Left lung (tissue), 14 donors: ENCODE data around the gene CKLF. TPM values are rescaled to one million over a fixed set of nuclear protein-coding genes. Genes with fewer than 3 reads are reported as not detected.

Source experiments
- ATAC-seq: fragments of 200-7000 bp; cut with Tn5 transposase; one replicate; pipeline ENCODE4 v1.9.1; 2020; ENCODE audit warnings: moderate library complexity
- DNase-seq, 4 donors: peaks; one replicate each; pipeline ENCODE4 v3.0.0-alpha.2; 2013 to 2020
- H3K27ac ChIP-seq, 2 donors: fragments of 200-600 bp; sonication (generic) in 1 of 2; one replicate each; pipeline versions ENCODE4 v1.5.0 to v1.8.0; 2020 to 2021
- H3K27me3 ChIP-seq, 2 donors: fragments of 200-600 bp; sonication (generic) in 1 of 2; one replicate each; pipeline versions ENCODE4 v1.5.0 to v1.8.0; 2020 to 2021
- H3K36me3 ChIP-seq, 2 donors: fragments of 200-600 bp; sonication (generic) in 1 of 2; one replicate each; pipeline versions ENCODE4 v1.5.0 to v1.8.0; 2020 to 2021
- H3K4me1 ChIP-seq, 2 donors: fragments of 200-600 bp; one replicate each; pipeline ENCODE4 v1.8.0; 2021
- H3K4me3 ChIP-seq, 2 donors: fragments of 200-600 bp; sonication (generic) in 1 of 2; one replicate each; pipeline versions ENCODE4 v1.5.0 to v1.8.0; 2020 to 2021; ENCODE audit warnings: mild to moderate bottlenecking in 1 of 2
- H3K9me3 ChIP-seq, 2 donors: fragments of 200-600 bp; sonication (generic) in 1 of 2; one replicate each; pipeline versions ENCODE4 v1.5.0 to v1.8.0; 2020 to 2021
- intact Hi-C, 2 donors: fragments of 100-400 bp; cut with DNase I; formaldehyde crosslinking; loops; one replicate each; pipeline versions ENCODE4 v1.11.2 to v1.14.2; 2022
- long read RNA-seq, 12 donors: library from polyadenylated mRNA in 2 of 12; unstranded in 2 of 12; transcript quantifications; one replicate each; pipeline ENCODE4 v2.0.0 and lab custom pipeline, GENCODE V29; 2019 to 2026
- polyA plus RNA-seq, 6 donors: library from polyadenylated mRNA; unstranded; fragments of 120-200 nt; gene quantifications; one replicate each; pipeline ENCODE4 v1.2.1, GENCODE V29; 2013; ENCODE audit not compliant: insufficient read length in 6 of 6
- total RNA-seq, 2 donors: library from RNA; stranded (reverse); fragmentation: NEBNext Ultra II Directional; extraction: Animal tissue kit (Norgen Biotek cat#: 25700); gene quantifications; one replicate each; pipeline ENCODE4 v1.2.1, GENCODE V29; 2021
- TF ChIP-seq, protein P1 (sequence below), 2 donors: fragments of 200-600 bp; sonication (generic) in 1 of 2; IDR thresholded peaks; one replicate each; pipeline versions ENCODE4 v1.5.0 to v1.8.0; 2021; ENCODE audit warnings: antibody characterized with exemption in 2 of 2
- donor health status: DM: no; HTN: yes; CAD: no.
- donor health status: DM: no; HTN: no; CAD: no.

CKLF gene, protein sequence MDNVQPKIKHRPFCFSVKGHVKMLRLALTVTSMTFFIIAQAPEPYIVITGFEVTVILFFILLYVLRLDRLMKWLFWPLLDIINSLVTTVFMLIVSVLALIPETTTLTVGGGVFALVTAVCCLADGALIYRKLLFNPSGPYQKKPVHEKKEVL
- 10 to 100 TPM; 42.3 to 66.3 TPM for total RNA-seq
- polyA plus RNA-seq, result 10 to 100 TPM; 41.6 to 54.6 (median 42.9) TPM
- long read RNA-seq, donor 1, transcript CKLF-201 (4 exons, 669 nt), result minor isoform, 36 of 109 reads
- long read RNA-seq, donor 1, transcript CKLF-206 (2 exons, 564 nt), result minor isoform, 6 of 109 reads
- long read RNA-seq, donor 1, transcript CKLF-203 (3 exons, 508 nt), result major isoform, 49 of 109 reads
- long read RNA-seq, donor 1, partial matches to known transcripts, result 5 of 109 reads
- long read RNA-seq, donor 1, other reads (novel, unspliced or antisense), result 7 of 109 reads
- long read RNA-seq, donor 2, transcript CKLF-201 (4 exons, 669 nt), result minor isoform, 23 of 100 reads
- long read RNA-seq, donor 2, transcript CKLF-202 (3 exons, 571 nt), result minor isoform, 6 of 100 reads
- long read RNA-seq, donor 2, transcript CKLF-203 (3 exons, 508 nt), result major isoform, 52 of 100 reads
- long read RNA-seq, donor 2, partial matches to known transcripts, result 5 of 100 reads
- long read RNA-seq, donor 2, other reads (novel, unspliced or antisense), result 7 of 100 reads
- long read RNA-seq, donor 3, transcript CKLF-201 (4 exons, 669 nt), result minor isoform, 23 of 89 reads
- long read RNA-seq, donor 3, transcript CKLF-204 (2 exons, 412 nt), result minor isoform, 5 of 89 reads
- long read RNA-seq, donor 3, transcript CKLF-203 (3 exons, 508 nt), result major isoform, 46 of 89 reads
- long read RNA-seq, donor 3, transcript CKLF-202 (3 exons, 571 nt), result minor isoform, 8 of 89 reads
- long read RNA-seq, donor 3, partial matches to known transcripts, result 5 of 89 reads
- long read RNA-seq, donor 3, other reads (novel, unspliced or antisense), result 0 of 89 reads
- long read RNA-seq, donor 4, transcript CKLF-201 (4 exons, 669 nt), result minor isoform, 12 of 36 reads
- long read RNA-seq, donor 4, transcript CKLF-203 (3 exons, 508 nt), result major isoform, 16 of 36 reads
- long read RNA-seq, donor 4, partial matches to known transcripts, result 0 of 36 reads
- long read RNA-seq, donor 4, other reads (novel, unspliced or antisense), result 4 of 36 reads
- long read RNA-seq, donor 5, transcript CKLF-201 (4 exons, 669 nt), result minor isoform, 15 of 59 reads
- long read RNA-seq, donor 5, transcript CKLF-202 (3 exons, 571 nt), result minor isoform, 5 of 59 reads
- long read RNA-seq, donor 5, transcript CKLF-203 (3 exons, 508 nt), result major isoform, 35 of 59 reads
- long read RNA-seq, donor 5, partial matches to known transcripts, result 0 of 59 reads
- long read RNA-seq, donor 5, other reads (novel, unspliced or antisense), result 0 of 59 reads
- long read RNA-seq, donor 6, transcript CKLF-202 (3 exons, 571 nt), result minor isoform, 5 of 114 reads
- long read RNA-seq, donor 6, transcript CKLF-203 (3 exons, 508 nt), result major isoform, 51 of 114 reads
- long read RNA-seq, donor 6, transcript CKLF-201 (4 exons, 669 nt), result minor isoform, 46 of 114 reads
- long read RNA-seq, donor 6, partial matches to known transcripts, result 0 of 114 reads
- long read RNA-seq, donor 6, other reads (novel, unspliced or antisense), result 6 of 114 reads
- long read RNA-seq, donor 7, transcript CKLF-201 (4 exons, 669 nt), result minor isoform, 15 of 66 reads
- long read RNA-seq, donor 7, transcript CKLF-203 (3 exons, 508 nt), result major isoform, 35 of 66 reads
- long read RNA-seq, donor 7, partial matches to known transcripts, result 0 of 66 reads
- long read RNA-seq, donor 7, other reads (novel, unspliced or antisense), result 5 of 66 reads
- long read RNA-seq, donor 8, transcript CKLF-203 (3 exons, 508 nt), result major isoform, 32 of 65 reads
- long read RNA-seq, donor 8, transcript CKLF-201 (4 exons, 669 nt), result minor isoform, 19 of 65 reads
- long read RNA-seq, donor 8, partial matches to known transcripts, result 6 of 65 reads
- long read RNA-seq, donor 8, other reads (novel, unspliced or antisense), result 0 of 65 reads
- long read RNA-seq, donor 9, partial matches to known transcripts, result 0 of 1 reads
- long read RNA-seq, donor 9, other reads (novel, unspliced or antisense), result 0 of 1 reads
- long read RNA-seq, donor 10, transcript CKLF-201 (4 exons, 669 nt), result minor isoform, 15 of 45 reads
- long read RNA-seq, donor 10, transcript CKLF-203 (3 exons, 508 nt), result major isoform, 24 of 45 reads
- long read RNA-seq, donor 10, partial matches to known transcripts, result 1 of 45 reads
- long read RNA-seq, donor 10, other reads (novel, unspliced or antisense), result 2 of 45 reads
- long read RNA-seq, donor 11, result 0 reads
- long read RNA-seq, donor 12, transcript CKLF-203 (3 exons, 508 nt), result major isoform, 30 of 56 reads
- long read RNA-seq, donor 12, transcript CKLF-206 (2 exons, 564 nt), result minor isoform, 5 of 56 reads
- long read RNA-seq, donor 12, transcript CKLF-201 (4 exons, 669 nt), result minor isoform, 16 of 56 reads
- long read RNA-seq, donor 12, partial matches to known transcripts, result 0 of 56 reads
- long read RNA-seq, donor 12, other reads (novel, unspliced or antisense), result 0 of 56 reads

DNA sequence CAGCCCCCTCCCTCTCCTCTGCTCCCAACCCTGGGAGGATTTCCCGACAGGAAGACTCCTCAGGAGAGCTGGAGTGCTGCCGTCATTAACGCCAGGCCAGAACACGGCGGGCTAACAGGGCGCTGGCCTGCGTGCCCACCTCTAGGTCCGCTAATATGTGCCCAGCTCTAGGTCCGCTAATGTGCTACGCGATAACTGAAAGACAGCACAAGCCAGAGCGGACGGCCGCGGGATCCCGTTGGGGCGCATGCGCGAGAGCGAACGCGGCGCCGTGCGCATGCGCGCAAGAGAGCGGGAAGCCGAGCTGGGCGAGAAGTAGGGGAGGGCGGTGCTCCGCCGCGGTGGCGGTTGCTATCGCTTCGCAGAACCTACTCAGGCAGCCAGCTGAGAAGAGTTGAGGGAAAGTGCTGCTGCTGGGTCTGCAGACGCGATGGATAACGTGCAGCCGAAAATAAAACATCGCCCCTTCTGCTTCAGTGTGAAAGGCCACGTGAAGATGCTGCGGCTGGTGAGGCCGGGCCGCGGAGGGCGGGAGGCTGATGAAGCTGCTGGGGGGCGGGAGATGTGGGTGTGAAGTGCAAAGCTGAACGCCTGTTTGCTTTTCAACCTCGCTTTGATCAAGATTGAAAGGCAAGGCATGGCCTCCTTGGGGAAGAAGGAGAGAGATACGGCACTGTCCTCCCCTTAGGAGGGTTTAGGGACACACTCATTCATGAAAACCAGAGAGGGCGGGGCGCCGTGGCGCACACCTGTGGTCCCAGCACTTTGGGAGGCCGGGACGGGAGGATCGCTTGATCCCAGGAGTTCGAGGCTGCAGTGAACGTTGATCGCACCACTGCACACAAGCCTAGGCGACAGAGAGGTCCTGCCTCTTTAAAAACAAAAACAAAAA, at the start of gene CKLF:
Gene CKLF (plus strand): TSS at position 291 of the 892 bp plus-strand sequence. CDS start 140 bp downstream, at position 431.
- TF ChIP-seq, protein P1, sequence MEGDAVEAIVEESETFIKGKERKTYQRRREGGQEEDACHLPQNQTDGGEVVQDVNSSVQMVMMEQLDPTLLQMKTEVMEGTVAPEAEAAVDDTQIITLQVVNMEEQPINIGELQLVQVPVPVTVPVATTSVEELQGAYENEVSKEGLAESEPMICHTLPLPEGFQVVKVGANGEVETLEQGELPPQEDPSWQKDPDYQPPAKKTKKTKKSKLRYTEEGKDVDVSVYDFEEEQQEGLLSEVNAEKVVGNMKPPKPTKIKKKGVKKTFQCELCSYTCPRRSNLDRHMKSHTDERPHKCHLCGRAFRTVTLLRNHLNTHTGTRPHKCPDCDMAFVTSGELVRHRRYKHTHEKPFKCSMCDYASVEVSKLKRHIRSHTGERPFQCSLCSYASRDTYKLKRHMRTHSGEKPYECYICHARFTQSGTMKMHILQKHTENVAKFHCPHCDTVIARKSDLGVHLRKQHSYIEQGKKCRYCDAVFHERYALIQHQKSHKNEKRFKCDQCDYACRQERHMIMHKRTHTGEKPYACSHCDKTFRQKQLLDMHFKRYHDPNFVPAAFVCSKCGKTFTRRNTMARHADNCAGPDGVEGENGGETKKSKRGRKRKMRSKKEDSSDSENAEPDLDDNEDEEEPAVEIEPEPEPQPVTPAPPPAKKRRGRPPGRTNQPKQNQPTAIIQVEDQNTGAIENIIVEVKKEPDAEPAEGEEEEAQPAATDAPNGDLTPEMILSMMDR (IDR thresholded peaks at IDR 0.05), result no peak
- H3K4me1 ChIP-seq, result peaks cover 24 to 90% of the 10 kb centered on the region in 2 donors
- no peaks in the 10 kb centered on the region for H3K9me3 ChIP-seq
- peak; percentile 88 to 97 (median 94) for DNase-seq
- peak; percentile 85 for ATAC-seq
- H3K27ac ChIP-seq, result peak within 1 kb of the TSS; percentile 96 to 98
- H3K27me3 ChIP-seq, result no peaks in the 10 kb centered on the region
- H3K36me3 ChIP-seq, result peaks cover 0 to 7% of the 10 kb centered on the region in 2 donors
- H3K4me3 ChIP-seq, result peak within 1 kb of the TSS; percentile 77 to 91
- intact Hi-C loops, result no loop called here

DNA sequence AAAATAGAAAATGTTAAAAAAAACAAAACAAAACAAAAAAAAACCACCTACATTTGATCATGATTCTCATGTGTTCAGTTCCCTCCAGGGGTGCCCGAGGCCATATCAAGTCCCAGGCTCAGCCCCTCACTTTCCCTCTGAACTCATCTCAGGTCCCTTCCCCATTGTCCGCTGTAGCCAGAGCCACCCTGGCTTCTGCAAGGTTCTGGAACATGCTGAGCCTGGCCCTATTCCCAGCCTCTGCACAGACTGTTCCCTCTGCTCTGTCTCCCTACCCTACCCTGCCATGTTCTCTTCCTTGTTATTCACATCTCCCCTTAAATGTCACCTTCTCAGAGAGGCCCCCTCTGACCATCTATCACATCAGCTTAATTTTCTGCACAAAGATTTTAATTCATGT, 49.3 kb upstream of the CKLF start:
- intact Hi-C loops, result no loop called here
- peak; percentile 60 for ATAC-seq
- Histone ChIP-seq H3K27ac (no peak overlapping the region), H3K4me3 (no peak overlapping the region), H3K36me3 (no peaks in the 10 kb centered on the region), H3K9me3 (no peaks in the 10 kb centered on the region), H3K4me1 (peaks cover 6 to 17% of the 10 kb centered on the region in 2 donors), H3K27me3 (no peaks in the 10 kb centered on the region)
- no peak for DNase-seq
- TF ChIP-seq, protein P1 (IDR thresholded peaks at IDR 0.05), result no peak

DNA sequence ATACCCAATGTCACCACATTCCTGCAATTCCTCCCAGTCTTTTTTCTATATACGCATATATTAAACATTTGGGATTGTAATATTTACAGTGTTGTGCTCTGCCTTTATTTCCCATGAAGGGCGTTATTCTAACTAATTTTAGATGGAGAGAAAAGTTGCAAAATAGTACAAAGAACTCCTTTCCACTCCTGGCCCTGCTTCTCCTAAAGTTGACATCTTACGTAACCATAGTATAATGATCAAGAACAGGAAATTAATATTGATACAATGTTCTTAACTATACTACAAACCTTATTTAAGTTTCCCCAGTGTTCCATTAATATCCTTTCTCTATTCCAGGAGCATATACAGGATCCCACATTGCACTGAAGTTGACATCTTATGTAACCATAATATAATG, 48.8 kb upstream of the CKLF start:
- TF ChIP-seq, protein P1 (IDR thresholded peaks at IDR 0.05), result no peak
- H3K4me3 ChIP-seq, result no peak overlapping the region
- peaks cover 6 to 22% of the 10 kb centered on the region in 2 donors for H3K4me1 ChIP-seq
- intact Hi-C loops, result no loop called here
- no peak overlapping the region for H3K27ac ChIP-seq
- no peak for ATAC-seq
- no peak for DNase-seq
- H3K36me3 ChIP-seq, result no peaks in the 10 kb centered on the region
- H3K9me3 ChIP-seq, result no peaks in the 10 kb centered on the region
- no peaks in the 10 kb centered on the region for H3K27me3 ChIP-seq
